NCI-H748 (cell line): ENCODE measurements around the gene RALB.

Experiments
- DNase-seq: peaks from one replicate; lab custom pipeline; 2025; ENCODE audit not compliant: unreplicated experiment; lab: John Stamatoyannopoulos, UW

Gene RALB

DNA sequence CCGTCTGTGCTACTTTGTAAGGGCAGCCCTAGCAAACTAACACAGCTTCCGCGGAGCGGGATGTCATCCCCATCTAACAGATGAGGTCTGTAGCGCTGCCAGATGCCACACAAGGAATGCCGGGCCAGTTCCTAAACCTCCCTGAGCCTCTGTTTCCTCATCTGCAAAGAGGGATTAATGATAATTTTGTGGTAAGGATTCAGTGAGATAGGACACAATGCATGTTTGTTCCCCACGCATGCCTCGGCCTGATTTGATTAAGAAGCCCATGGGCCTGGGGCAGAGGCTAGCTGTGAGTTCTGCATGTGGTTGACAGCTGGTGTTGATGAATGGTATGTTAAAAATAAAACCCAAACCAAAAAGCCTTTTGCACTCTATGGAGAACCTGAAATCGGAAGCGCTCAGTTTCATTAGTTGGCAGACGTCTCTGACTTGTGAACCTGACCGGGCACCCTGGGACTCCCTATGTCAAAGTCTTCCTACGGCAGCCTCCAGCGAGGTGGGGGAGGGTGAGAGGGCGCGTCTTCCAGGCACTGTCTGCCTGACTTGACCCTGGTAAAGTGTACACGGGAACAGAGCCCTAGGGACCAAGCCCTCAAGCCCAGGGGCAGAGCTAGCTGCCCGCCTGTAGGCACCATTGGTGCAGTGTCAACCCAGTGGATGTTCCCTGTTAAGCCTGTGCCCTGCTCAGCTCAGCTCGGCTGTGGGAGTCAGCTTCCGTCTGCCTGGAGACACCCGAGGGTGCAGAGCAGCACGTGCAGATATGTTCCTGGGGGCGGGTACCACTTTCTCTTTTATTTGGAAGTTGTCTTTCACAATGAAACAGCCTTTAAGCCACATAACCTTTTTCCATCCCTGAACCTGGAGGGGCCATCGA, 78.5 kb downstream of the RALB start:
- no peak for DNase-seq

DNA sequence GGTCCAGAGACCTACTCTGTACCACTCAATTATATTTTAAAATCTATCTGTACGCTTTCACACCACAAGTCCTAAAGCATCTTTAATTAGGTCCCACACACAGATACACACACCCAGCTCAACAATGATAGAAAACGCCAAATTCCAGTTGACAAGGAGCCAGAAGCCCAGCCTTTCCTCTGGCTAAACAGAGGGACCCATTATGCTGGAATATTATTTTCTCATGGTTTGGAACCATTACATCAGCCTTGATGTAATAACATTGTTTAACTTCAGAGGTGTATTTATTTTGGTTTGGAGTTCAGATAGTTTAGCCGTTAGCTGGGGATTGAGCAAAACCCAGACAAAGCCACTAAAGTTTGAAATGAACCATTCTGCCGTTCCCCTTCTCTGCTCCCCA, 79.3 kb downstream of the RALB start:
- DNase-seq = no peak

DNA sequence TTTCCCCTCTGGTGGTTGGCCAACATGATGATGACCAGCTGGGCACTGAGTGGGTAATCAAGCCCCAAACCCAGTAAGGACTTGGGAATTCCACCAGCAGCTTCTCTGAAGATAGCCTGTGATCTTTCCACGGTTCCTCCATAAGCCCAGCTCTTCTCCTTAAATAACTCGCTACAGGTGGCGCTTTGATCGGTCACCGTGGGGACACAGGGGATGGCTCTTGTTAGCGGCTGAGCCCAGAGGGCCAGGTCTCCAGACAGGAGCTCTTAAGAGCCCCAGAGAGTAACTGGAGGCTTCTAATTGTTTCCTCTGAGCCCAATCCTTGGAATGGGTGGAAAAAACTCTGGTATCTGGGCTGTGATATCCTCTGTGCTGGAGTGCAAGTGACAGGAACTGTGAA, 79.7 kb downstream of the RALB start:
- no peak for DNase-seq

DNA sequence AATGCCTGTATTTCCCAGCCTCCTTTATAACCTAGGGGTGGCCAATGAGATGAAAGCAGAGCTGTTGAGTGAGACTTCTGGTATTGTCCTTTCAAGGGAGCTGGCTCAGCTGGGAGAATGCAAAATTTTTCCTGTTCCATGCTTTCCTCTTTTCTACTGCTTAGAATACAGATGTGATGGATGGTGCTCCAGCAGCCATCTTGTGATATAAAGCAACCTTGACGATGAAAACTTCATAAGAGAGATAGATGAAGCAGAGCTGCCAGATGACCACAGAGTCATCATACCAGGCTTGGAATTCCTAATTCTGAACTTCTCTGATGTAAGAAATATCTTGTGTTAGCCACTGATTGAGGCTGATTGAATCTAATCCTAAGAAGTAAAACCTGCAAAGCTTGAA, 81.4 kb downstream of the RALB start:
- no peak for DNase-seq

DNA sequence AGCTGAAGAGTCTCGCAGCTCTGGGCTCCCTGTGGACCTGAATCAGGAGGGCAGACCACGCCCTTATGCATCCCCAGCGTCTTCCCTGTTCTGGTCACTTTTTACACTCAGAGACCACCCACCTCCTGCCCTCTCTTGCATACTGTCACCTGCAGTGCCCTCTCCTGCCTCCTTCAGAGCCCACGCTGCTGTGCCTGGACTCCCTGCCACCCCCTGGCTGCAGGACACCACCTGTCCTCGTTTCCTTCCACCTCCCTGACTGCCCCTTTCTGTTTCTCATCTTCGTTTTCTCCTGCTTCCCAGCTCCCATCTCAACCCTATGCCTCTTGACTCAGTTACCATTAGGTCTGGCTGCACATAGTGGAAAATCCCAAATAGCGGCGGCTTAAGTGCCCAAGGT, 84.1 kb downstream of the RALB start:
- DNase-seq = no peak

DNA sequence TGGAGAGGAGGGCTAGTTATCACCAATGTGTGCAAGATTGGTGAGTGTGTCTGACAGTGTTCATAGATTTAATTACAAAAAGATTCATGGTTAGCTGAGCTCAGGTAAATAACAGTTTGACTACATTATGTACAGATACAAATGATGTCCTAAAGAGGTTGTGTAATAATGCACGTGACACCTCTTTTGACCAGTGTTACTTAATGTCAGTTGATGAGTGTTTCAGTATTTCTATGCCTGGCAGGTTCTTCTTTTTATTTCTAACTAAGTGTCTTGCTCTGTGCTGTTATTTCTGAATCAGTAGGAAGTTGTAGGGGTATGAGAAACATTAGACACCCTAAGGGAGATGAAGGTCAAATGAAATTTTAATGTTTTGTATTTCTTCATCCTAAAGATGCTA, 85.4 kb downstream of the RALB start:
- no peak for DNase-seq

DNA sequence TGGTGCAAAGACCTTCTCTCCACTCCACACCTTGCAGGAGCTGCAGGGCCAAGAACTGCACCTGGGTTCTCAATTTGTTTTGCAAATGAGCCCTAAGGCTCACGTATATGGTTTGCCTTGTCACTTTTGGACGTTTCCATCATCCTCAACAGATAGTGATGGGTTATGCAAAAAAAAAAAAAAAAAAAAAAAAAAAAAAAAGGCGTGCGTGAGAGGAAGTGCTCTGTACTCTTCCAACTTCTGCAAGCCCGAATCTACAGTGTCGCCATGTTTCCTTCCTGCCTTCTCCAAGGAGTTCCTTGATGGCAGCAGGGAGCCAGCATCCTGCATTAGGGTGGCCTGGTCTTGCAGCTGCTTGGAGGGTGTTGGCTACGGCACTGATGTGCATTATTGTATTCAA, 89.3 kb downstream of the RALB start:
- no peak for DNase-seq

DNA sequence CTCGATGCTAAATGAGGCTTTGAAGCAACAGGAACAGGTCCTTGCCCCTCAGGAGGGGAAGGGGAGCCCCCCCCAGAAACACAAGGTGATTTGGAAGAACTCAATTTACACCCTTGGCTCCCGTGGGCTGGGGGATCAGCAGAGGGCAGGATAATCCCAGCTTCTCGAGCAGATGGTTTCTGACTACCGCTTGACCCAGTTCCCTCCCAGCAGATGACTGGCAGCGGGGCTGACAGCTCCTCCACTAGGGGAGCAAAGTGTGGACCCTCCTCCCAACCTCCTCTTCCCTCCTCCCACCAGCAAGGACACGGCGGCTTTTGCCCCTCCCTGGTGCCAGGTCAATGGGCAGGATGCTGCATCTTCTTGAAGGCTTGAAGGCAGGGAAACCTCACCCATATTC, 89.8 kb downstream of the RALB start:
- no peak for DNase-seq

DNA sequence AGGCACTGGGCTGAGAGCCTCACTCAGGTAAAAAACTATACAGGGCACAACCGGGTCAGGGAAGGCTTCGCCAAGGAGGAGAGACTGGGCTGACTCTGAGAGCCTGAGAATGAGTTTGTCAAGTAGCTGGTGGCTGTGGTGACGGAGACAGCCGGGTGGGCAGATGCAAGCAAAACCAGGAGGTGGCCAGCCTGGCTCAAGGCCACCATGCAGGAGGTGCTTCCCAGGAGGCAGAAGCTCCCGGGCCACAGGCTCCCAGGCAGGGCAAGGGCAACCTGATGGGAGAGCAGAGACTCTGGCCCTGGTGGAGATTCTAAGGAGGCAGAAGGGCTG, 90.4 kb downstream of the RALB start:
- DNase-seq = no peak

DNA sequence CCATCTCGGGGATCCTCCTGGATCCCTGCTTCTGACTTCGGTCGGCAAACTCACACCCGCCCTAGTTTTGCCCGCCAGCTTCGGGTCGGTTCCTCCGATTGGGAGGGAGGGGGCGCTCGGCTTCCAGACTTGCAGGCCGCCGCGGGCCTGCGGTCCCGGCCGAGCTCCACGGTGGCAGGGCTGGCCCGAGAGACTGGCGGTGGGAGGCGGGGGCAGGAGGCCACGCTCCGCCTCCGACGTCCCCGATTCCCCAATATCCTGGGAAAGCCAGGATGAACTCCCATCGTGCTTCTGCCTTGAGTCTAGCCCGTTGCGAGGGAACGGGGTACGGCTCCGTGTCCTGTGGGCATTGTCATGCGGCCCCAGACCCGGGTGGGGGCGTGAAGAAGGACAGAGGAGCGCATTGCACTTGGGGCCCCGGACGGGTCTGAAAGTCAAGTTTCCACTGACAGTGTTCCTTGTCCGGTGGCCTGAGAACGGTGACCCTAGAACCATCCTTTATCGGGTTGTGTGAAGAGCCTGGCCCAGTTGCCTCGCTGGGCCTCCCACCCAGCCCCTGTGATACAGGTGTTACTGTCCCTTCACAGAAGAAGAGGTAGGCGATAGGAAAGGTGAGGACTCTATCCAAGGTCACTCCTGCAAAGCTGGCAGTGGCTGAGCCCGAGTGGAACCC, 90.9 kb downstream of the RALB start:
- DNase-seq = peak; percentile 79
